Naive thymus-derived CD4-positive, alpha-beta T cell (primary cell): ENCODE measurements around the gene SHISA3. TPM values are rescaled to one million over a fixed set of nuclear protein-coding genes. Genes with fewer than 3 reads are reported as not detected.

ENCODE experiments used
- ATAC-seq: fragments of 150-1000 bp; cut with Tn5 transposase; 2 replicates; pipeline ENCODE4 v1.10.0; 2021; ENCODE audit warnings: mild to moderate bottlenecking, moderate library complexity
- CTCF ChIA-PET: fragments of 350-600 bp; sonication (Branson Sonifier 250); formaldehyde crosslinking; loops from one replicate; lab custom pipeline; 2021; ENCODE audit warnings: antibody characterized with exemption; lab: Charles Lee
- POLR2A ChIA-PET: fragments of 350-600 bp; sonication (Branson Sonifier 250); formaldehyde crosslinking; loops from one replicate; lab custom pipeline; 2021; ENCODE audit warnings: antibody characterized with exemption, inconsistent platforms; lab: Charles Lee
- DNase-seq, 9 donors: peaks; one replicate each; pipeline versions ENCODE4 v3.0.0 to v3.0.0-alpha.2; 2020 to 2022; ENCODE audit warnings: mixed read lengths in 1 of 9
- H3K27ac ChIP-seq: one replicate; pipeline ENCODE4 v1.7.0; 2013; ENCODE audit warnings: mild to moderate bottlenecking, low read depth, low read length, moderate library complexity
- H3K27me3 ChIP-seq, 2 donors: one replicate each; pipeline ENCODE4 v1.7.0; 2013; ENCODE audit warnings: low read length in 2 of 2, mild to moderate bottlenecking in 2 of 2, moderate library complexity in 2 of 2; ENCODE audit not compliant: control insufficient read depth in 2 of 2, insufficient read depth in 2 of 2
- H3K36me3 ChIP-seq, 3 experiments: 1 replicate in 2 of 3; 2 replicates in 1 of 3; pipeline ENCODE4 v1.7.0; 2013; ENCODE audit warnings: low read length in 3 of 3, mild to moderate bottlenecking in 3 of 3, moderate library complexity in 1 of 3; ENCODE audit not compliant: insufficient read depth in 3 of 3, control insufficient read depth in 2 of 3
- H3K4me1 ChIP-seq, 2 donors: one replicate each; pipeline ENCODE4 v1.7.0; 2013; ENCODE audit warnings: low read length in 2 of 2, mild to moderate bottlenecking in 2 of 2, moderate library complexity in 1 of 2; ENCODE audit not compliant: control insufficient read depth in 2 of 2, insufficient read depth in 2 of 2
- H3K4me3 ChIP-seq: 2 replicates; pipeline ENCODE4 v1.7.0; 2013; ENCODE audit warnings: mild to moderate bottlenecking, low read length
- H3K9me3 ChIP-seq, 3 experiments: 1 replicate in 2 of 3; 2 replicates in 1 of 3; pipeline ENCODE4 v1.7.0; 2013; ENCODE audit warnings: low read length in 3 of 3; ENCODE audit not compliant: control insufficient read depth in 2 of 3
- H3K27ac Mint-ChIP-seq, 9 donors: one replicate each; pipeline ENCODE4 v1.8.0; 2020 to 2022; ENCODE audit warnings: mixed read lengths in 9 of 9, mild to moderate bottlenecking in 8 of 9, moderate library complexity in 5 of 9, inconsistent platforms in 2 of 9
- H3K27me3 Mint-ChIP-seq, 5 donors: one replicate each; pipeline ENCODE4 v1.8.0; 2021 to 2022; ENCODE audit warnings: mixed read lengths in 5 of 5, mild to moderate bottlenecking in 1 of 5
- H3K36me3 Mint-ChIP-seq, 5 donors: one replicate each; pipeline ENCODE4 v1.8.0; 2020 to 2022; ENCODE audit warnings: mixed read lengths in 5 of 5, mild to moderate bottlenecking in 3 of 5, inconsistent platforms in 1 of 5
- H3K4me1 Mint-ChIP-seq, 7 donors: one replicate each; pipeline ENCODE4 v1.8.0; 2020 to 2022; ENCODE audit warnings: mixed read lengths in 7 of 7, mild to moderate bottlenecking in 3 of 7, inconsistent platforms in 1 of 7
- H3K4me3 Mint-ChIP-seq, 10 donors: one replicate each; pipeline ENCODE4 v1.8.0; 2020 to 2022; ENCODE audit warnings: mild to moderate bottlenecking in 10 of 10, mixed read lengths in 10 of 10, moderate library complexity in 6 of 10, inconsistent platforms in 2 of 10
- H3K9me3 Mint-ChIP-seq, 11 donors: one replicate each; pipeline ENCODE4 v1.8.0; 2020 to 2022; ENCODE audit warnings: mixed read lengths in 11 of 11, mild to moderate bottlenecking in 4 of 11, inconsistent platforms in 1 of 11, moderate library complexity in 1 of 11
- intact Hi-C, 2 donors: fragments of 100-400 bp; cut with micrococcal nuclease; formaldehyde crosslinking; loops; one replicate each; pipeline ENCODE4 v1.15.1; 2023
- polyA plus RNA-seq, 2 donors: library from polyadenylated mRNA; unstranded; fragments of 300-500 nt; fragmentation: Illumina TruSeq; gene quantifications; one replicate each; pipeline ENCODE4 v1.2.3, GENCODE V29; 2021
- total RNA-seq, 6 experiments: library from RNA in 5 of 6; stranded (reverse) in 5 of 6; gene quantifications; 1 replicate in 5 of 6; 2 replicates in 1 of 6; pipeline ENCODE4 v1.2.3 and lab custom pipeline; 2021 to 2026

SHISA3 gene
- total and polyA plus RNA-seq, 7 experiments from 2014 or later = 0.36 TPM; not detected in 6

DNA sequence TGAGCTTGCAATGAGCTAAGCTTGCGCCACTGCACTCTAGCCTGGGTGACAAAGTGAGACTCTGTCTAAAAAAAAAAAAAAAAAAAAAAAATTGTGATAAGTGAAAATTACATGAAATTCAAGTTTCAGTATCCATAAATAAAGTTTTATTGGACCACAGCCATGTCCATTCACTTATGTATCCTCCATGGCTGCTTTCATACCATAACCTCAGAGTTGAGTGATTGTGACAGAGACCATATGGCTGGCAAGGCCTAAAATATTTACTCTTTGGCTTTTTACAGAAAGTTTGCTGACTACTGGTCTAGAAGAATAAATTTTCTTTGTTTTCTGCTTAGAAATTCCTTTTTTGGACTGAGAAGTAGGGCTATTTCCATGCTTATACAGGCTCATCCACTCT is 11.8 kb upstream of the SHISA3 start:
- Histone ChIP-seq H3K27me3 (no peaks in the 10 kb centered on the region), H3K4me3 (no peak overlapping the region), H3K9me3 (no peaks in the 10 kb centered on the region), H3K36me3 (no peaks in the 10 kb centered on the region), H3K27ac (no peak overlapping the region), H3K4me1 (no peaks in the 10 kb centered on the region)
- Mint-ChIP-seq H3K4me1 (no peaks in the 10 kb centered on the region), H3K27me3 (peaks cover 12 to 19% (median 12%) of the 10 kb centered on the region in 5 donors), H3K36me3 (peaks cover 0 to 6% (median 0%) of the 10 kb centered on the region in 5 donors), H3K27ac (no peak overlapping the region), H3K4me3 (no peak overlapping the region), H3K9me3 (peaks cover 0 to 2% (median 0%) of the 10 kb centered on the region in 11 donors)
- ChIA-PET CTCF (no interaction called here), POLR2A (no interaction called here)
- intact Hi-C loops = no loop called here
- ATAC-seq = no peak
- no peak for DNase-seq

GRCh38 chr4:42390622-42391354 is 6.5 kb upstream of the SHISA3 start:
- H3K27me3 ChIP-seq = no peaks in the 10 kb centered on the region
- no peaks in the 10 kb centered on the region for H3K9me3 ChIP-seq
- H3K27ac ChIP-seq = no peak overlapping the region
- Mint-ChIP-seq H3K27me3 (peaks cover 7 to 27% (median 11%) of the 10 kb centered on the region in 5 donors), H3K36me3 (peaks cover 0 to 5% (median 0%) of the 10 kb centered on the region in 5 donors), H3K9me3 (no peaks in the 10 kb centered on the region), H3K27ac (no peak overlapping the region), H3K4me3 (no peak overlapping the region), H3K4me1 (no peaks in the 10 kb centered on the region)
- no peaks in the 10 kb centered on the region for H3K36me3 ChIP-seq
- intact Hi-C loops = loop anchor here in 1 of 2 donors (10.0 kb wide), 1 partner anchor 506 kb away; no protein-coding TSS in a partner anchor
- ChIA-PET POLR2A (no interaction called here), CTCF (no interaction called here)
- DNase-seq = no peak
- no peaks in the 10 kb centered on the region for H3K4me1 ChIP-seq
- H3K4me3 ChIP-seq = no peak overlapping the region
- ATAC-seq = no peak

GRCh38 chr4:42391355-42391664 is 6.0 kb upstream of the SHISA3 start:
- POLR2A ChIA-PET = no interaction called here
- no peak overlapping the region for H3K4me3 ChIP-seq
- H3K36me3 Mint-ChIP-seq = peaks cover 0 to 5% (median 0%) of the 10 kb centered on the region in 5 donors
- peaks cover 0 to 1% of the 10 kb centered on the region in 2 donors for H3K27me3 ChIP-seq
- no peak overlapping the region for H3K4me3 Mint-ChIP-seq
- DNase-seq (no peak), ATAC-seq (no peak)
- H3K4me1 Mint-ChIP-seq = peaks cover 0 to 3% (median 2%) of the 10 kb centered on the region in 7 donors
- H3K27me3 Mint-ChIP-seq = peaks cover 11 to 29% (median 13%) of the 10 kb centered on the region in 5 donors
- CTCF ChIA-PET = no interaction called here
- H3K27ac Mint-ChIP-seq = no peak overlapping the region
- H3K9me3 ChIP-seq = no peaks in the 10 kb centered on the region
- intact Hi-C loops = loop anchor here in 1 of 2 donors (10.0 kb wide), 1 partner anchor 507 kb away; no protein-coding TSS in a partner anchor
- no peaks in the 10 kb centered on the region for H3K9me3 Mint-ChIP-seq
- H3K4me1 ChIP-seq = no peaks in the 10 kb centered on the region
- no peak overlapping the region for H3K27ac ChIP-seq
- no peaks in the 10 kb centered on the region for H3K36me3 ChIP-seq

DNA sequence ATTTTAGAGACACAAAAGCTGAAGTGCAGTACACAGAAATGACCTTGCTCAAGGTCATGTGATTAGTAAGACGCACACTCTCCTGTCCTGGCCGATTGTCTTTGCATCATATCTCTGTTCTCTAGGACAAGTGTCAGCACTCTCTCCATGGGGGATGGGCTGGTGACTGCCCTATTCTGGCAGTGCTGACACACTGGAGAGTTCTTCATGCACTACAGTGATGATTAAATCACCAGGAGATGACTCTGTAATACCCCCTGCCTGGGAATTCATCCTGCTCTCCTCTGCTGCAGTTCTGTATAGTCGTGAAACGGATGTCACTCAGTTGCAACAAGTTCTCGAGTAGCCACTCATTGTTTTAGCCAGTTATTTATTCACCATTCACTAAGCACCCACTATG is 5.3 kb upstream of the SHISA3 start:
- DNase-seq = no peak
- ChIA-PET POLR2A (no interaction called here), CTCF (no interaction called here)
- H3K36me3 ChIP-seq = no peaks in the 10 kb centered on the region
- Mint-ChIP-seq H3K4me3 (no peak overlapping the region), H3K27me3 (peaks cover 15 to 35% (median 20%) of the 10 kb centered on the region in 5 donors), H3K27ac (no peak overlapping the region), H3K4me1 (peaks cover 0 to 10% (median 9%) of the 10 kb centered on the region in 7 donors), H3K9me3 (no peaks in the 10 kb centered on the region), H3K36me3 (peaks cover 0 to 1% (median 0%) of the 10 kb centered on the region in 5 donors)
- ATAC-seq = no peak
- intact Hi-C loops = loop anchor here in 1 of 2 donors (10.0 kb wide), 1 partner anchor 507 kb away; no protein-coding TSS in a partner anchor
- H3K4me1 ChIP-seq = no peaks in the 10 kb centered on the region
- no peak overlapping the region for H3K4me3 ChIP-seq
- no peak overlapping the region for H3K27ac ChIP-seq
- H3K27me3 ChIP-seq = peaks cover 3% of the 10 kb centered on the region in 2 donors
- no peaks in the 10 kb centered on the region for H3K9me3 ChIP-seq

DNA sequence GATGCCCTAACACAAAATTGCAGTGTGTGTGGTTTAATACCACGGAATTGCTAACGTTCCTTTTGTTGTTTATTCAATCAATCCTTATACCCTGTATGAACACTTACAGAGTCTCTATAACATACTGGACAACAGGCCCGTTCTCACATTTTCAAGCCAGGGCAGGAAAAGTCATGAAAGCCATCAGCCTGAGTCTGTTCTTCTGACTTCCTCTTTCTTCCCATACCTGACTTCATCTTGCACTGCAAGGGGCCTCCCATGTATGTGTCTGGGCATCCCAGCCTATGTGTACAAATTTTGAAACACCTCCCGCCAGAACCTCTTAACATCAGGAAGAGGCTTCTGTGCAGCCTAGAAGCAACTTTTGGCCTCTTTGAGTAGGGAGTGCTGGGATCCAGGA is 4.9 kb upstream of the SHISA3 start:
- H3K27me3 ChIP-seq = peaks cover 3 to 4% of the 10 kb centered on the region in 2 donors
- no peak overlapping the region for H3K4me3 ChIP-seq
- no peak for ATAC-seq
- H3K27ac Mint-ChIP-seq = no peak overlapping the region
- H3K9me3 Mint-ChIP-seq = no peaks in the 10 kb centered on the region
- H3K4me1 ChIP-seq = no peaks in the 10 kb centered on the region
- ChIA-PET CTCF (no interaction called here), POLR2A (no interaction called here)
- H3K9me3 ChIP-seq = no peaks in the 10 kb centered on the region
- no peak overlapping the region for H3K27ac ChIP-seq
- peaks cover 0 to 12% (median 11%) of the 10 kb centered on the region in 7 donors for H3K4me1 Mint-ChIP-seq
- no peaks in the 10 kb centered on the region for H3K36me3 ChIP-seq
- peaks cover 17 to 40% (median 22%) of the 10 kb centered on the region in 5 donors for H3K27me3 Mint-ChIP-seq
- intact Hi-C loops = loop anchor here in 1 of 2 donors (10.0 kb wide), 1 partner anchor 508 kb away; no protein-coding TSS in a partner anchor
- no peak for DNase-seq
- peaks cover 0 to 1% (median 0%) of the 10 kb centered on the region in 5 donors for H3K36me3 Mint-ChIP-seq
- H3K4me3 Mint-ChIP-seq = no peak overlapping the region

DNA sequence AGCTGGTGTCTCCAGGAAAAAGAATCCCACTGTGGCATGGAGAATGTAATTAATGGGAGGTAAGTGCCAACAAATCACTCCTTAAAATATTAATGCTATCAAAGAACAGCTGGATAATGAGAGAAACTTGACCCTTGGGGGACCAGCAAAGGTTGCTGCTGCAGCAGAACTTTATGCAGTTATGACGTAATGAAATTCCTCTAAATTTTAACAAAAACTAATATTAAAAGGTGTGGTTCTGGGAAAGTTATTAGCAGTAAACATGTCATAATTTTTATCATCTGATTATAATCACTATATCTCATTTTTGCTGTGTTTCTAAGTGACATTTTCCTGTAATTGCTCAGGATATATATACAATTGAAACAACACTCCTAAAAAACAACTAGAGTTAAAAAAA is 1.7 kb upstream of the SHISA3 start:
- peaks cover 3 to 4% of the 10 kb centered on the region in 2 donors for H3K27me3 ChIP-seq
- ChIA-PET CTCF (no interaction called here), POLR2A (no interaction called here)
- DNase-seq (no peak), ATAC-seq (no peak)
- H3K9me3 Mint-ChIP-seq = no peaks in the 10 kb centered on the region
- H3K4me3 Mint-ChIP-seq = peak overlapping the region in 2 of 10 donors; percentile 86 to 87
- H3K4me3 ChIP-seq = no peak overlapping the region
- intact Hi-C loops = loop anchor here in 1 of 2 donors (5.0 to 10.0 kb wide), 2 partner anchors 511 to 648 kb away; partner anchors contain the start of gene PHOX2B
- H3K27ac ChIP-seq = no peak overlapping the region
- peaks cover 9 to 35% (median 29%) of the 10 kb centered on the region in 7 donors for H3K4me1 Mint-ChIP-seq
- H3K4me1 ChIP-seq = no peaks in the 10 kb centered on the region
- H3K27ac Mint-ChIP-seq = no peak overlapping the region
- H3K9me3 ChIP-seq = no peaks in the 10 kb centered on the region
- H3K27me3 Mint-ChIP-seq = peaks cover 38 to 63% (median 46%) of the 10 kb centered on the region in 5 donors
- no peaks in the 10 kb centered on the region for H3K36me3 ChIP-seq
- H3K36me3 Mint-ChIP-seq = peaks cover 0 to 1% (median 0%) of the 10 kb centered on the region in 5 donors
